H1 (cell line): Measurements from ENCODE around the gene LRRC43. TPM values are rescaled to one million over a fixed set of nuclear protein-coding genes. Genes with fewer than 3 reads are reported as not detected.

ENCODE experiments used
- CTCF ChIA-PET: fragments of 300-600 bp; sonication (Branson Sonifier 250); formaldehyde crosslinking; loops from one replicate; lab custom pipeline; 2021; ENCODE audit not compliant: partially characterized antibody; lab: Charles Lee
- POLR2A ChIA-PET: fragments of 300-600 bp; sonication (Branson Sonifier 250); formaldehyde crosslinking; loops from one replicate; lab custom pipeline; 2021; ENCODE audit warnings: inconsistent platforms; ENCODE audit not compliant: partially characterized antibody; lab: Charles Lee
- DNase-seq, 2 experiments: peaks; one replicate each; pipeline versions ENCODE4 v3.0.0 to v3.0.0-alpha.2; 2010 to 2022; ENCODE audit warnings: low spot score in 2 of 2, low read depth in 1 of 2, mixed read lengths in 1 of 2
- FAIRE-seq: peaks from 2 replicates; lab custom pipeline; 2011; peaks lifted over from hg19 to GRCh38; lab: Jason Lieb, UNC
- H2AFZ ChIP-seq: 2 replicates; pipeline ENCODE4 v1.8.1; 2012; ENCODE audit warnings: low read length, inconsistent platforms
- H2AK5ac ChIP-seq: 2 replicates; pipeline ENCODE4 v1.6.1; 2013; ENCODE audit warnings: low read depth, low read length
- H2BK120ac ChIP-seq: replicated peaks from 2 replicates; pipeline ENCODE3; 2013; ENCODE audit warnings: low read depth, low read length, inconsistent platforms
- H2BK12ac ChIP-seq: 2 replicates; pipeline ENCODE4 v1.6.1; 2013; ENCODE audit warnings: low read depth, low read length
- H2BK15ac ChIP-seq: 2 replicates; pipeline ENCODE4 v1.6.1; 2013; ENCODE audit warnings: low read length
- H2BK20ac ChIP-seq: 2 replicates; pipeline ENCODE4 v1.6.1; 2013; ENCODE audit warnings: low read length
- H2BK5ac ChIP-seq: 2 replicates; pipeline ENCODE4 v1.6.1; 2013; ENCODE audit warnings: low read depth, low read length
- H3K14ac ChIP-seq: 2 replicates; pipeline ENCODE4 v1.6.1; 2013; ENCODE audit warnings: inconsistent platforms; ENCODE audit not compliant: insufficient read length
- H3K18ac ChIP-seq: 2 replicates; pipeline ENCODE4 v1.6.1; 2013; ENCODE audit warnings: low read length; ENCODE audit errors: extremely low read depth
- H3K23ac ChIP-seq: 2 replicates; pipeline ENCODE4 v1.6.1; 2013; ENCODE audit warnings: inconsistent platforms; ENCODE audit not compliant: insufficient read length
- H3K23me2 ChIP-seq: 2 replicates; pipeline ENCODE4 v1.6.1; 2013; ENCODE audit warnings: low read depth, low read length
- H3K27ac ChIP-seq: 2 replicates; pipeline ENCODE4 v1.6.1; 2011; ENCODE audit warnings: low read depth, low read length, inconsistent platforms
- H3K27me3 ChIP-seq, 4 experiments: replicated peaks in 1 of 4; 1 replicate in 1 of 4; 2 replicates in 3 of 4; pipeline versions ENCODE4 v1.6.1 to v1.8.1; 2011 to 2013; ENCODE audit warnings: low read length in 3 of 4, mild to moderate bottlenecking in 3 of 4, inconsistent platforms in 2 of 4, mixed read lengths in 2 of 4, moderate library complexity in 1 of 4; ENCODE audit not compliant: control insufficient read depth in 3 of 4, insufficient read depth in 3 of 4; ENCODE audit errors: extremely low read depth in 1 of 4
- H3K36me3 ChIP-seq, 4 experiments: 2 replicates each; pipeline versions ENCODE4 v1.6.1 to v1.8.1; 2011 to 2013; ENCODE audit warnings: mild to moderate bottlenecking in 4 of 4, low read length in 3 of 4, moderate library complexity in 2 of 4, control low read depth in 1 of 4, inconsistent platforms in 1 of 4; ENCODE audit not compliant: insufficient read depth in 4 of 4, control insufficient read depth in 2 of 4
- H3K4ac ChIP-seq: replicated peaks from 2 replicates; pipeline ENCODE3; 2013; ENCODE audit warnings: low read length, low read depth, mixed read lengths, inconsistent platforms; ENCODE audit not compliant: insufficient read length
- H3K4me1 ChIP-seq, 4 experiments: replicated peaks in 1 of 4; 1 replicate in 1 of 4; 2 replicates in 3 of 4; pipeline versions ENCODE4 v1.6.1 to v1.8.1; 2011 to 2013; ENCODE audit warnings: low read length in 3 of 4, inconsistent platforms in 2 of 4, mixed read lengths in 1 of 4; ENCODE audit not compliant: insufficient read depth in 4 of 4, control insufficient read depth in 3 of 4
- H3K4me2 ChIP-seq, 2 experiments: 2 replicates each; pipeline versions ENCODE4 v1.6.1 to v1.8.1; 2011 to 2013; ENCODE audit warnings: low read depth in 2 of 2, low read length in 2 of 2, control low read depth in 1 of 2, inconsistent platforms in 1 of 2, mild to moderate bottlenecking in 1 of 2; ENCODE audit not compliant: insufficient read depth in 1 of 2
- H3K4me3 ChIP-seq, 4 experiments: fragments of 200-600, 300-600 bp in 1 of 4; sonication (generic), shearing (Covaris generic), sonication (Bioruptor Twin) in 1 of 4; 2 replicates each; pipeline versions ENCODE4 v1.5.1 to v1.8.1; 2011 to 2016; ENCODE audit warnings: low read length in 4 of 4, low read depth in 3 of 4, control low read depth in 2 of 4, inconsistent platforms in 2 of 4, mild to moderate bottlenecking in 2 of 4, mixed read lengths in 1 of 4, moderate library complexity in 1 of 4; ENCODE audit not compliant: insufficient read depth in 2 of 4; ENCODE audit errors: extremely low read depth in 1 of 4
- H3K56ac ChIP-seq: replicated peaks from 2 replicates; pipeline ENCODE3; 2013; ENCODE audit warnings: low read depth, mild to moderate bottlenecking, mixed read lengths, low read length, inconsistent platforms; ENCODE audit not compliant: insufficient read length
- H3K79me1 ChIP-seq: 2 replicates; pipeline ENCODE4 v1.6.1; 2013; ENCODE audit warnings: low read depth, low read length, control low read depth
- H3K79me2 ChIP-seq, 2 experiments: 2 replicates each; pipeline versions ENCODE4 v1.6.1 to v1.8.1; 2012 to 2013; ENCODE audit warnings: low read length in 2 of 2, mild to moderate bottlenecking in 2 of 2, inconsistent platforms in 1 of 2; ENCODE audit not compliant: insufficient read depth in 2 of 2, control insufficient read depth in 1 of 2
- H3K9ac ChIP-seq, 4 experiments: replicated peaks in 1 of 4; 1 replicate in 1 of 4; 2 replicates in 3 of 4; pipeline versions ENCODE4 v1.6.1 to v1.8.1; 2011 to 2013; ENCODE audit warnings: low read depth in 3 of 4, low read length in 3 of 4, control low read depth in 2 of 4, mild to moderate bottlenecking in 2 of 4, moderate library complexity in 2 of 4, inconsistent platforms in 1 of 4; ENCODE audit errors: extremely low read depth in 1 of 4
- H3K9me3 ChIP-seq, 2 experiments: 2 replicates each; pipeline versions ENCODE4 v1.6.1 to v1.8.1; 2012 to 2013; ENCODE audit warnings: mild to moderate bottlenecking in 2 of 2, moderate library complexity in 2 of 2, control low read depth in 1 of 2, inconsistent platforms in 1 of 2, low read depth in 1 of 2, low read length in 1 of 2, mixed read lengths in 1 of 2; ENCODE audit not compliant: insufficient read depth in 2 of 2
- H4K20me1 ChIP-seq, 2 experiments: replicated peaks in 1 of 2; 2 replicates each; pipeline versions ENCODE3 to v1.8.1; 2011 to 2013; ENCODE audit warnings: inconsistent platforms in 2 of 2, low read length in 2 of 2, mild to moderate bottlenecking in 1 of 2; ENCODE audit not compliant: insufficient read depth in 2 of 2, control insufficient read depth in 1 of 2
- H4K5ac ChIP-seq: 2 replicates; pipeline ENCODE4 v1.6.1; 2013; ENCODE audit warnings: low read length, low read depth, mixed read lengths, inconsistent platforms; ENCODE audit not compliant: insufficient read length
- H4K8ac ChIP-seq: 2 replicates; pipeline ENCODE4 v1.8.0; 2013; ENCODE audit warnings: mild to moderate bottlenecking, moderate library complexity, low read length, inconsistent platforms; ENCODE audit not compliant: insufficient read depth; ENCODE audit errors: extremely low read depth
- H4K91ac ChIP-seq: replicated peaks from 2 replicates; pipeline ENCODE3; 2013; ENCODE audit warnings: low read length, mixed read lengths, inconsistent platforms; ENCODE audit not compliant: insufficient read length
- HDAC6 ChIP-seq: IDR thresholded peaks from one replicate; pipeline ENCODE4 v1.7.1; 2012; ENCODE audit warnings: low read depth, mild to moderate bottlenecking, inconsistent platforms, low read length, moderate library complexity
- WGBS, 2 experiments: shearing (Covaris generic) in 1 of 2; methylation state at CpG; one replicate each; pipeline versions ENCODE4 v1.1.6 to v1.1.7; 2013 to 2015; ENCODE audit warnings: low lambda C conversion rate in 2 of 2, mixed read lengths in 2 of 2, inconsistent platforms in 1 of 2, low coverage in 1 of 2, missing lambda C conversion rate in 1 of 2; ENCODE audit not compliant: insufficient replicate concordance in 2 of 2, insufficient coverage in 1 of 2, insufficient read length in 1 of 2; ENCODE audit errors: extremely low coverage in 1 of 2, missing lambda C conversion rate in 1 of 2; 5-methylcytosine and 5-hydroxymethylcytosine counted together
- polyA plus RNA-seq, 7 experiments: library from polyadenylated mRNA; depleted of rRNA in 3 of 7; stranded (reverse) in 5 of 7; unstranded in 2 of 7; fragments of >200 nt in 5 of 7; fragments of 200-250 nt in 2 of 7; gene quantifications; 1 replicate in 5 of 7; 2 replicates in 1 of 7; 4 replicates in 1 of 7; pipeline versions ENCODE4 v1.2.1 to v1.2.3, GENCODE V29; 2011 to 2013; ENCODE audit warnings: missing spikeins in 2 of 7, mixed read lengths in 2 of 7
- total RNA-seq: library from RNA; stranded (reverse); fragmentation: NEBNext Ultra II Directional; extraction: Animal tissue kit (Norgen Biotek cat#: 25700); gene quantifications from 2 replicates; pipeline ENCODE4 v1.2.1, GENCODE V29; 2021

Gene LRRC43
- total and polyA plus RNA-seq, 2 of the 8 experiments (the other 6 are each of a cell fraction or from before 2014, with no cell fraction given) = 0.35 to 0.44 TPM

- H2BK120ac ChIP-seq = no peak overlapping the region
- CTCF ChIA-PET = interaction anchor here (0.6 to 3.2 kb wide), 6 partner anchors 10 to 128 kb away, joined by 3 to 29 read pairs (median 3); no protein-coding TSS in a partner anchor
- H2BK5ac ChIP-seq = no peak overlapping the region
- H3K36me3 ChIP-seq = peaks cover 2 to 25% (median 15%) of the 10 kb centered on the region in 4 experiments; a peak in 6 of 8 replicates
- H3K18ac ChIP-seq = no peak overlapping the region
- no peaks in the 10 kb centered on the region for H3K79me2 ChIP-seq
- no peak overlapping the region for H4K5ac ChIP-seq
- H3K27me3 ChIP-seq = no peaks in the 10 kb centered on the region; a peak in 1 of 7 replicates
- H2BK20ac ChIP-seq = no peak overlapping the region
- no peak overlapping the region for H3K4me3 ChIP-seq
- DNase-seq = no peak
- no peak overlapping the region for H2AK5ac ChIP-seq
- no peak for FAIRE-seq
- H2AFZ ChIP-seq = no peak overlapping the region
- POLR2A ChIA-PET = interaction anchor here (0.6 to 2.5 kb wide), 2 partner anchors 72 to 130 kb away, joined by 4 to 5 read pairs; no protein-coding TSS in a partner anchor
- no peak overlapping the region for H3K27ac ChIP-seq
- no peaks in the 10 kb centered on the region for H4K20me1 ChIP-seq
- H3K9me3 ChIP-seq = peaks cover 23 to 30% of the 10 kb centered on the region in 2 experiments
- 0 out of 2 replicates have a peak overlapping the region, but pooled peaks have one; percentile 35 for H4K8ac ChIP-seq
- no peaks in the 10 kb centered on the region for H3K23me2 ChIP-seq
- H3K4me2 ChIP-seq = no peak overlapping the region
- H3K56ac ChIP-seq = no peak overlapping the region
- H3K79me1 ChIP-seq = no peaks in the 10 kb centered on the region
- H3K4ac ChIP-seq = no peak overlapping the region
- no peak overlapping the region for H4K91ac ChIP-seq
- 84% methylated on average over 8 of the region's 8 CpGs; no CpG with 5 or more reads in 1 of the 2 experiments for WGBS, 2 experiments
- H2BK15ac ChIP-seq = no peak overlapping the region
- H3K4me1 ChIP-seq = peaks cover 0 to 8% (median 3%) of the 10 kb centered on the region in 4 experiments; a peak in 5 of 7 replicates
- no peak overlapping the region for H3K23ac ChIP-seq
- H2BK12ac ChIP-seq = no peak overlapping the region
- H3K9ac ChIP-seq = no peak overlapping the region
- no peak overlapping the region for H3K14ac ChIP-seq
- TF ChIP-seq HDAC6 = no peak
Measured at GRCh38 chr12:122139941-122140340, 43.0 kb upstream of the LRRC43 start.
